Activated gamma-delta T cell (primary cell): ENCODE measurements around the gene RNF5.
"Not testable (repeated sequence)": the region's sequence is repeated elsewhere in the genome, so short reads cannot be mapped to it uniquely, and the experiment has no call there.

Experiments
- DNase-seq: peaks from one replicate; lab custom pipeline; 2025; lab: John Stamatoyannopoulos, UW

Gene RNF5

DNA sequence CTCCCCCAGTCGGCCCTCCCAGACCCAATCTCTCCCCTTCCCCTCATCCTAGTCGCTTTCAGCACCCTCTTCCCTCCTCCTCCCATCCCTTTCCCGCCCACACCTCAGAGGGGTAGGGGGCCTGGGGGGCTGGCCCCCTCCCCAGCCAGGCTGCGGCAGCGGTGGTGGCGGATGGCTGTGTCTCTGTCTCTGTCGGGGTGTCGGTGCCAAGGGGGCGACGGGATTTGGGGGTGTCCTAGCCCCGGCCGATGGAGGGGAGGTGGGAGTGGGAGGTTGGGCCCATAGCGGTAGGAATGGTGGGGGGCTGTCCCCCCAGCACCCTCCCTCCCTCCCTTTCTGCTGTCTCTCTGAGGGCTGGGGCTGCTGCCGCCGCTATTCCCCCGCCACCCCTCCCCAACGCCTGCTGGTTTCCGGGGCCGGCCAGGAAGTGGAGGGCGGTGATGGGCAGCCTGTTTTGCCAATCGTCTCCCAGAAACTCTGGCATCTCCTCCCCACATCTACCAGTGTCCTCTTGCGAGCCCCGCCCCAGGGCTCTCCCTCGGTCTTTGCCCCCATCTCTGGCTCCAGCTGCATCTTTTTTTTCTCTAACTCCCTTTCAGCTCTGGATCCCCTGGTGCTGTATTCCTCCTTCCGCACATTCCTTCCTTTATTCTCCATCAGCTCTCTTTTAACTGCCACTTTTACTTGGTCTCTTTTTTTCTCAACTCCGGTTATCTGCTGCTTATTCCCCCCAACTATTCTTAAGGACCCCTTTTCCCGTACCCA is 2.3 kb upstream of the RNF5 start, which contains the start of gene AGPAT1:
AGPAT1 (minus strand) TSS at position 374 of the 765 bp plus-strand sequence. CDS start 4,588 bp downstream, outside the sequence.
- peak; percentile 73 for DNase-seq

- no peak for DNase-seq
Observed at GRCh38 chr6:32176476-32177182, 1.6 kb upstream of the RNF5 start.

DNA sequence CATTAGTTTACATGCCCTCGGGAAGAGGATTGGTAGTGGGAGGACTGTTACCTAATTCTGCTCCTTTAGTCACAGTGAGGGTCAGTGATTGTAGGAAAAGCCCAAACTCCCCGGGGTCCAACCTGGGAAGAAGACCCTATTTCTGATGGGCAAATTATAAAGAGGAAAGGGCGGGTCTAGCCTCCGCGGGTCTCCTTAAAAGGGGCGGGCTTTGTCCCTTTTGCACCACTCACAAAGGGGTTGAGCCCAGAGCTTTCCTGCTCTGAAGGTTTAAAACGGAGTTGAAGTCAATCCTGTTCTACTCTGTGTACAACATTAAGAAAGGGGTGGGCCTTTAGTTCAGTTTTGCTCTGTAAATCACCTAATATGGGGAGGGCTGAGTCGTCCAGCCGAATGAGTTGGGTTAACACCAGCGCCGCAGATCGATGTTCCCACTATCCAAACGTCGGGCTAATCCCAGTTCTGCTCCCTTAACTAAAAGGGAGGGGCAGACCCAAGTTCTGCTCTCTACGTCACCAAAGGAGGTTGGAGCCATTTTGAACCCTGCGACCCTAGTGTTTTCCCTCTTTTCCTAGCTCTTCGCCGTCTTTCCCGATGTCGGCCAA is 920 bp upstream of the RNF5 start:
- DNase-seq, result no peak

GRCh38 chr6:32178547-32179440 is 589 bp downstream of the RNF5 start:
- DNase-seq, result peak; percentile 48

GRCh38 chr6:32179766-32180405 is 1.7 kb downstream of the RNF5 start:
- no peak for DNase-seq

DNA sequence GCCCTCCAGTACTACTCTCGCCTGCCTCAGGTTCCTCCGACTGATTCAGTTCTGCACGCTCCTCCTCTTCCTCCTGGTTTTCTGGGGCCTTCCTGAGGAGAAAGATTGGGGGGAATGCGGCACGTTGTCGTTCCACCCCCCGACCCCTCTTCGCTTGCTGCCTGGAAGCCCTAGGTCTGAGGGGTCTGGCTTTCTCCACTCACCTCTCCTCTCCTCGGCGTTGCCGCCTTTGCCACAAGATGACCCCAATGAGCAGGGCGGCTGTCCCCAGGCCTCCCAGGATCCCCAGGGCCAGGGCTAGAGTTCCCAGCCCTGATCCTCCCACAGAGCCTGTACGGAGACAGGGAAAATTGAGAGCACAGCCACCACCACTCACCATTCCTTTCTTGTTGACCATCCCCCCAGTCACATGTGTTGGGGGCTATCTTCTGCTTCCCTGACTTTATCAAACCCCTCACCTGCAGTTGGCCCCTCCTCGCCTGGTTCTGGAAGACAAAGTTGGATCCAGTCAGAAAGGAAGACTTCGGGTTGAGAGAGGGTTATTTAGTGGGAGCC is 3.0 kb downstream of the RNF5 start:
- DNase-seq, result no peak

DNA sequence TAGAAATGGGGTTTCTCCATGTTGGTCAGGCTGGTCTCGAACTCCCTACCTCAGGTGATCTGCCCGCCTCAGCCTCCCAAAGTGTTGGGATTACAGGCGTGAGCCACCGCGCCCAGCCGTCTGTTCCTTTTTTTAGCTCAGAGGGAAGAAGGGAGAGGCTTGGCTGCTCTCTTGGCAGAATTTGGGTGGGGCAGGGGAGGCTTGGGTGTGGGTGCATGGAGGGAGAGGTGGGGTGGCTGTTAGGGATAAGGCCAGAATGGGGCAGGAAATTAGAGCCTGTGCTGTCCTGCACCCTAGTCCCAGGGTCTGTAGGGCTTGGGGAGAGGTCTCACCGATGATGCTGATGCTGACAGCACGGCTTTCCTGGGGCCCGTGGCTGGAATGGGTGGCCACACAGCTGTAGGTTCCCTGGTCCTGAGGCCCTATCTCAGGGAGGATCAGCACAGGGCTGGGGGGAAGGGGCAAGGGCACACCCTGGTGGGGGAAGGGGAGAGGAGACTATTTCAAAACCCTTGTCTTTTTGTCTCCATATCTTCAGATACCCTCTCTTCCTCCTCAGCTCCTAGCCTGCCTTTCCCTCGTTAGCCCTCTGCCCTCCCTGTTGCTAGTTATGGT is 3.8 kb downstream of the RNF5 start:
- no peak for DNase-seq

DNA sequence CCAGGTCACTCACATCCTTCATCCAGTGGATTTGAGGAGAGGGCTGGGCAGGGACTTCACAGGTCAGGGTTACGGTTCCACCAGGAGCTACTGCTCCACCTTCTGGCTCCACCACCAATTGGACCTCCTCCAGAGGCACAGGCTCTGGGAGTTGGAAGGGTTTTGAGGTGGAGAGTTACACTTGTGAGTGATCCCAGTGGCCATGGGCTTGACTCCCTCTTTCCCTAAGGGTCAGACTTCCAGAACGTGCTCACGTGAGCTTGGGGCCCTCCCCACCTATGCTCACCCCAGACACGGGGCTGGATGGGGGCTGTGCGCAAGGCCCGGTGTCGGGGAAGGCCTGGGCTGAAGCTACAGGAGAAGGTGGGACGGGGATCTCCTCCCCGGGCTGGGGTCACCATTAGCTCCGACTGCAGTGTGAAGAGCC is 4.4 kb downstream of the RNF5 start:
- no peak for DNase-seq

DNA sequence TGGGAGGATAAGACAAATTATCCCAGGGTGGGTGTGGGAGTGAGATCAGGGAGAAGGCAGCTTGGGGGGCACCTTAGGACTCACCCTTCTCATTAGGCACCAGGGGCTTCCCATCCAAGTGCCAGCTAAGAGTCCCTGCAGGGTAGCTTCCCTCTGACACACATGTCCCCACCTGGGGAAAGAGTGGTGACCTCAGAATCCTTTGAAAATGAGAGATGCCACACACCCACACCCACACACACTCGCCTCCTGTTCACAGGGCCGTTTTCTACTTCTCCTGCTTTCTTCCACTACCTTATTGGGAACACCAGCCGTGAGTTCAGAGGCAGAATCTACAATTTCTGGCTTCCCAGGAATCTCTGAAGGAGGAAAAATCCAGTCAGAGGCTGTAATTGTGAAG is 4.8 kb downstream of the RNF5 start:
- DNase-seq, result no peak

DNA sequence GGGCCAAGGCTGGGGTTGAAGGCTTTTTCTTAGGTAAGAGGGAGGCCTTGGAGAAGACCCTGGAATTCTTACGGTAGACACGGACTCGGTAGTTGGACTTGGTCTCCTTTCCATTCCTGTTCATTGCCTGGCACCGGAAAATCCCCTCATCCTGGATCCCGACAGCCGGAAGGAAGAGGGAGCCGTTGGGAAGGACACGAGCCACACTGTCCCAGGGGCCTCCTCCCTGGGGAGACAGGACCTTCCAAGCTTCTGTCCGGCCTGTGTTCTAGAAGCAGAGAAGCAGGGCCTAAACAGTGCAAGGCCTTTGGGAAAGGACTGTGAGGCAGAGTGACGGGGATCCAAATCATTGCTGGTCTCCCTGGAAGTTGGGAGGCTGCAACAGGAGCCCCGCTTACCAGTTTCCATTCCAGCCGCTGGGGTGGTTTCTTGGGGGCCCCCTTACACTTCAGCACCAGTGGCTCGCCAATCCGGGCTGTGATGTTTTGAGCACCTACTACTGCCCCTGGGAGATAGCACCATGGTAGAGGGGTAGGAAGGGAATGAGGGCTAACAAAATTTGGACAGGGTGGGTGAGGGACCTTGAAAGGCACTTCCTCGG is 5.4 kb downstream of the RNF5 start:
- no peak for DNase-seq

- DNase-seq, result no peak
Observed at GRCh38 chr6:32184084-32184640, 6.0 kb downstream of the RNF5 start, which contains the start of gene AGER. TSS of gene AGER (minus strand) at chr6:32184253. CDS start at chr6:32184222, 31 bp downstream.

GRCh38 chr6:32185681-32186131 is 7.5 kb downstream of the RNF5 start:
- DNase-seq, result not testable (repeated sequence)

DNA sequence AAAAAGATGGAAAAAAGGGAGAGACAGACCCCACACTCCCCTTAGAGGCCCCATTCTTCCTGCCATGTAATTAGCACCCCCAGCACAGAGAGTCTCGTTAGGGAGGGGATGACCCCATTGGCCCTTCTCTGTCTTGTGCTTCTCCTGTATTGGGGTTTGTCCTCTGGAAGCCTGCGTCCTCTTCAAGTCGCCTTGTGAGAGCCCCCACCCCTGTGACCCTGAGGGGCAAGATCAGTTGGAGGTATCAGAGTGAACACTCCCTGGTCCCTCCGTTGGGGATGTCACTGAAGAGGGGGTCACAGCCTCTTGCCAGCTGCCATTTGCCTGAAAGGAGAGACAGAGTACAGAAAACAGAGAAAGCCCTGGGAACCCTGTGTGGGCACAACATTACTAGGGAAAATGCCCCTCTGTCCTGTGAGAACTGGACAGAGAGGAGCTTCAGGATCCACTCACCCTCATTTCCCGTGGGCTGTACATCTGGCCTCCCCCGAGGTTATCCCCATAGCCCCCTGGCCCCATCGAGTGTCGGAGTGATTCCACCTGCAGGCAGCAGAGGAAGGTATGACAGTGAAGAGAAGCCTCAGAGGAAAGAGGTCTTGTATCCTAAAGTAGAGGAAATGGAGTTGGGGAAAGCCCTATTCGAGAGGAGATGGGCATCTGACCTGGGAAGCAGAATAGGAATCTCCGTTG is 8.1 kb downstream of the RNF5 start:
- not testable (repeated sequence) for DNase-seq

DNA sequence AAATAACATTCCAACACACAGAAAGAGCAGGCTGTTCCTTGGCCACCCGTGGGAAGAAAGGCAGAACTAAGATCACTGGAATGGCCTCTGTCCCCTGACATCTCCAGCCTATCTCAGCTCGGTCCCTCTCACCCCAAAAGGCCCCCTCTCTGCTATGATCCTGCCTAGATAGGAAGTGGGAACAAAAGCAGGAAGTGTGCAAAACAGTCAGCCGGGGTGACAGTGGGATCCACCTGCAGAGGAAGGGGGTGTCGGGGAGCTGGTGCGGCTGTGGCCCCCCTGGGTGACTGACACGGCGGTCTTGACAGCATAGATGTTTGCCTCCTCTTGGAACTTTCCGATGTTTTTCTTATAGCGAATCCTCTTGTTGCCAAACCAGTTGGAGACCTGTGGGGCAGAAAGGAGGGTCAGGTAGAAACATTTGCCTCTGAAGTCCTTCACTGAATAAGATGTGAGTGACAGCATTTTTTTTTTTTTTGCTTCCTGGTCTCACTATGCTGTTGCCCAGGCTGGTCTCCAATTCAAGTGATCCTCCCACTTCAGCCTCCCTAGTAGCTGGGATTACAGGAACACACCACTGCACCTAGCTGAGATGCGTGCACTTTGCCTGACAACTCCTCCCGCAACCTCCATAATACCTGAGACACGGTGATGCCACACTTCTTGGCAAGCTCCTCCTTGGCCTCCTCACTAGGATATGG is 9.0 kb downstream of the RNF5 start:
- no peak for DNase-seq

DNA sequence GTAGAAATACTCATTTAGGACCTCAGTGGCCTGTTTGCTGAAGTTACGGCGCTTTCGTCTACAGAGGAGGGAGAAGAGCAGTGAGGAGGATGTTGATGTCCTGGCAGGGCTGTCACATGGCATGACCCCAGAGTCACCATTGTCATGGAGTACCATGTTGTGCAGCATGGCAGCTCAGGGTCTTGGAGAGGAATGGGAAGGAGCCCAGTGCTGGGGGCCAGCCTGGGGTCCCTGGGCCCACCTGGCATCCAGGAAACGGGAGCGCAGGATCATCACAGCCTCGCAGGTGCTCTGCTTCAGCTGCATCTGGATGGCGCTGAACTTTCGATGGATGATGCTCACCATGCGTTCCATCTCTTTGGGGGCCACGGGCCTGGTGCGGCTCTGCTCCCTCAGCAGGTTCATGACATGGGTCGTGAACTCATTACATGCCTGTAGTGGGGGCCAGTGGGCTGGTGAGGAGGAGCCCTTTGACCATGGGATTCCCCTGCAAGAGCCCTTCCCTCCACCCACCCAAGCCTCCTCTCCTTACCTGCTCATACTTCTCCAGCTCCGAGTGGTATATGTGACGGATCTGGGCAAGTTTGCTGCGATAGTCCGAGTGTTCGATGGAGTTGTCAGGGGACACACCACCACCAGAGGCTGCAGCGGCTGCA is 9.6 kb downstream of the RNF5 start:
- DNase-seq, result not testable (repeated sequence)

GRCh38 chr6:32188381-32189068 is 10.3 kb downstream of the RNF5 start:
- no peak for DNase-seq

GRCh38 chr6:32189069-32189741 is 11.0 kb downstream of the RNF5 start:
- no peak for DNase-seq
